ENCODE data around the gene CCDC15.
"Not testable (repeated sequence)": the region's sequence is repeated elsewhere in the genome, so short reads cannot be mapped to it uniquely, and the experiment has no call there.

CCDC15 gene

DNA sequence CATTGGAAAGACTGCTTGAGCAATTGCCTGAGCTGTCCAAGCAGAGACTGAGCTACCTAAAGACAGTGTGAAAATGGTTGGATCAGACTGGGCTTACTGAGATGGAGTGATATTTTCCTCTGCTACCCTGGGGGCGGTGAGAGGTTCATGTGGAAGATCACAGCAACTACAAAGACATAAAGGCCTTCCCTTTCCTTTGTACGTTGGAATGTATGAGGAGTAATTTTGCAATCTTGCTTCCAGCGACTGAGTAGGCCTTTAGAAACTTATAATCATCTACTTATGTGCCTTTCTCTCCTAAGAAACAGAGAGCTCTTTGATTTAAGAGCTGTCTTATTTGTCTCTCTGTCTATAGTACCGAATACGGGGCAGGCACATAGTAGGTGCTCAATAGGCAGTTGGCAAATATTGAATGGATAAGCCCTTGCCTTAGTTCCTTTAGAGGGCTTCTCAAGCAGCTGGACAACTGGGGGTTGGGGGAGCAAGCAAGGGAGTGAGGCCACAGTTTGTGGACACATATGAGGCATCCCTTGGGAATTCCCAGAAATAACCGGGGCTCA lies 15.7 kb upstream of the CCDC15 start:
- intact Hi-C loops (cut with DNase I) = no loop called here

GRCh38 chr11:124938970-124939369 lies 15.0 kb upstream of the CCDC15 start:
- intact Hi-C loops (cut with DNase I) = no loop called here
- no peak for DNase-seq

More for the DNA sequence above, 15.7 kb upstream of the CCDC15 start:
- no peak for DNase-seq

DNA sequence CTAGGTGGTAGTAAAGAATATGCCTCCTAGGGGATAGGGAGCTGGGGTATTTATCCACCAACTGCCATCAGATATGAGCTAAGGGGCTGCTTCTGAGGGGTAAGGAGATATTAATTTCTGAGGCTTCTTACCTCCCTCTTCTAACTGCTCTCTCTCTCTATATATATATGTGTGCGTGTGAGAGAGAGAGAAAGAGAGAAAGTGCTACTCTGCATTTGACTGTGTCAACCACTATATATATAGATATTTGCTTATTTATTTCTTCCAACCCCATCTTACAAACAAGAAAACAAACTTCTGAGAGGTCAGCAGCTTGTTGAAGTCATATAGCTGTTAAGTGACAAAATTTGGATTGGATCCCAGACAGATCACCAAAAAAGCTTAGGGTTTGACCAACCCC lies 12.3 kb upstream of the CCDC15 start:
- intact Hi-C loops (cut with DNase I) = no loop called here
- DNase-seq = no peak

GRCh38 chr11:124942466-124943253 lies 11.3 kb upstream of the CCDC15 start:
- intact Hi-C loops (cut with DNase I) = no loop called here
- DNase-seq = peak in 41 of 42 donors; percentile 30 to 91 (median 75)

GRCh38 chr11:124943254-124943616 lies 10.8 kb upstream of the CCDC15 start:
- peak; percentile 54 to 92 (median 82) for DNase-seq
- intact Hi-C loops (cut with DNase I) = no loop called here

DNA sequence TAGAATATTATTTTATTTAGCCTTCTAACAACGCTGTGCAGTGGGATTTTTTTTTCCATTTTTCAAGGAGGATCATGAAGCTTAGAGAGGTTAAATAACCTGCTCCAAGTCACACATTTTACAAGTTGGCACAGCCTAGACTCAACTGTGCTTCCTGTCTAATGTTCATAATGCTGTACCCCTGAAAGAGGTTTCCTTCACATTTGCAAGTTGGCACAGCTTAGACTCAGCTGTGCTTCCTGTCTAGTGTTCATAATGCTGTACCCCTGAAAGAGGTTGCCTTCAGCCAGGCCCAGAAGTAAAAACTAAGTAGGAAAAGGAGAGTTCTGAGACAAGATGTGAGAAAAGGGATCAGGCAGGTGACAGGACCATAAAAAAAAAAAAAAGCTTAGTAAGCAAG lies 10.3 kb upstream of the CCDC15 start:
- DNase-seq = no peak
- intact Hi-C loops (cut with DNase I) = no loop called here

DNA sequence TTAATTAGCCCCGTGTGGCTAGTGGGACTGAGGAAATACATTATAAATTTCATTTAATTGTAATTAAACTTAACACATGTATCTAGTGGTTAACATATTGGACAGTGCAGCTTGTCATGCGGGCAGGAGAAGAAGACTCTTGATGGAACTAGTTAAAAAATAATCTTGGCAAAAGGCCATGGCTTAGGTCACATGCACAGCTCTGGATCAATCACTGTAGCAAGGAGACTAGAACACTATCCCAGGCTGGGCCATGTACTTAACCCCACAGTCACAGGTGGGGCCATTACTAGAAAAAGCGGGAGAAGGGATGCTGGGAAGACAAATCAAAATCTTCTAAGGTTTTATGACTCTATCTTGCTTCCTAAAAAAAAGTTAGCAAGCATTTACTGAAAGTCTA lies 9.4 kb upstream of the CCDC15 start:
- intact Hi-C loops (cut with DNase I) = no loop called here
- DNase-seq = no peak

DNA sequence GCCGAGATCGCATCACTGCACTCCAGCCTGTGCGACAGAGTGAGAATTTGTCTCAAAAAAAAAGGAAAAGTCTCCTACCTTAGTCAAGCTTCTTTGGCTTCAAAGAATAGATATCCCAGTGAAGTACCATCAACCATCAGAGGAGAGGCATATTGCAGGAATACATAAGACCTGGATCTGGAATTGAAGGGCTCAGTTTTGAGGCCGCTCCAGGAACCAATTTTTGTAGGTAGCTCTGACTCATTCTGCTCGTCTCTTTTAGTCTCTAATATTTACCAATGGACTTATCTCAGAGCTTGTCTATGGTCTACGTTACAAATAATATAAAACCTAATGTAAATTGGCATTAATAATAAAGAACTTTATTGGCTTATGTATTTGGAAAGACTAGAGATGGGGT lies 8.2 kb upstream of the CCDC15 start:
- intact Hi-C loops (cut with DNase I) = no loop called here
- no peak for DNase-seq

DNA sequence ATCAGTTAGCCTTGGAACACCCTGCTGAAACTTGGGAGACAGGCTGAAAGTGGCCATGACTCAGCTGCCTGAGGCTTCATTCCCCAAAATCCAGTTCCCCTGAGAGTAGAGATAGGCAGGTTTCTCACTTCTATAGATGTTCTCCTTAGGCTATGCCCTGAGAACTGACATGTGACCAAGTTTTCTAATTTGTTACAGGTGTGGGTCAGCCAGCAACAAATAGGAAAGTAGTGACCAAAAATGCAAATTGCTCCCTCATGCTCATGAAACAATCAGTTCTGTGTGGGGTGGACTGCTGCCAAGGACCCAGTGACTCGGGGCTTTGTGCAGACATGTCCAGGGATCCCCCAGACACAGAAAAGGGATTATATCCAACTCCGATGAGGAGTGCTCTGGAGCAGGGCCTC lies 7.3 kb upstream of the CCDC15 start:
- peak; percentile 55 to 95 (median 86) for DNase-seq
- intact Hi-C loops (cut with DNase I) = no loop called here

- intact Hi-C loops (cut with DNase I) = loop anchor here (5.0 to 10.0 kb wide), 2 partner anchors 162 to 194 kb away; partner anchors contain the start of gene TMEM218
- DNase-seq = no peak
Observed at GRCh38 chr11:124950601-124951330, 3.2 kb upstream of the CCDC15 start.

- intact Hi-C loops (cut with DNase I) = loop anchor here (5.0 to 10.0 kb wide), 2 partner anchors 161 to 193 kb away; partner anchors contain the start of gene TMEM218
- no peak for DNase-seq
Observed at GRCh38 chr11:124951341-124951740, 2.7 kb upstream of the CCDC15 start.

- intact Hi-C loops (cut with DNase I) = loop anchor here (5.0 to 10.0 kb wide), 2 partner anchors 158 to 190 kb away; partner anchors contain the start of gene TMEM218
- no peak for DNase-seq
Observed at GRCh38 chr11:124954590-124954955, 571 bp downstream of the CCDC15 start.

GRCh38 chr11:124955035-124955434 lies 1.0 kb downstream of the CCDC15 start:
- DNase-seq = no peak
- intact Hi-C loops (cut with DNase I) = loop anchor here (10.0 kb wide), 1 partner anchor 190 kb away; no protein-coding TSS in a partner anchor

DNA sequence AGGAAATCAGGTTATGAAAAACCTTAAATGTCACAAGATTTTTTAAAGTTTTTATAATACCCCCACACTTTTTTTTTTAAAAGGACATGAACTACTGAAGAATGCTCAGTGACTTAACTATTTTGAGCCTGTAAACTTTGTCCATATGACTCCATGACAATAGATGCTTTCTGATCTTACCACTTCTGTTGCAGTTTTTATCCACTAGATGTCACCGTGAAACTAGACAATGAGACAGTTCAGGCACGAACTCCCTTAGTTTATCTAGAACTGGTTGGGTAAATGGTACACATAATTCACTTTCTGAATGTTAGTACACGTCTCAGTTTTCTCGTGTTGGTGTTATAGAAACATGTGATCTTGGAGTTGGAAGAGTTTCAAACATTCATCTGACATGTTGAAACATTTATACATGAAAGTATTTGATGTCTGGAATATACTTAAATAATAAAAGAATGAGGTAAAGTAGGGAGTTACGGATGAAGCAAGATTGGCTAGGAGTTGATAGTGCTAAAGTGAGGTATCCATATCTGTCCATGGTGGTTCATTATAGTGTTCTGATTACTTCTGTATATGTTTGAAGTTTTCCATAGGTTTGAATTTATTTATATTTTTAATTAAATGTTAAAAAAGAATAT lies 8.1 kb downstream of the CCDC15 start:
- peak in 5 of 42 donors; percentile 25 to 76 (median 47) for DNase-seq
- intact Hi-C loops (cut with DNase I) = loop anchor here (5.0 to 10.0 kb wide), 2 partner anchors 385 to 443 kb away; no protein-coding TSS in a partner anchor

DNA sequence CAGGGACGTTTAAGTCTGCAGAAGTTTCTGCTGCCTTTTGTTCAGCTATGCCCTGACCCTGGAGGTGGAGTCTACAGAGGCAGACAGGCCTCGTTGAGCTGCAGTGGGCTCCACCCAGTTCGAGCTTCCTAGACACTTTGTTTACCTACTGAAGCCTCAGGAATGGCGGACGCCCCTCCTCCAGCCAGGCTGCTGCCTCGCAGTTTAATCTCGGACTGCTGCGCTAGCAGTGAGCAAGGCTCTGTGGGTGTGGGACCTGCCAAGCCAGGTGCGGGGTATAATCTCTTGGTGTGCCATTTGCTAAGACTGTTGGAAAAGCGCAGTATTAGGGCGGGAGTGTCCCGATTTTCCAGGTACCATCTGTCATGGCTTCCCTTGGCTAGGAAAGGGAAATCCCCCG lies 14.2 kb downstream of the CCDC15 start:
- intact Hi-C loops (cut with DNase I) = loop anchor here (10.0 kb wide), 1 partner anchor 437 kb away; no protein-coding TSS in a partner anchor
- DNase-seq = not testable (repeated sequence)

DNA sequence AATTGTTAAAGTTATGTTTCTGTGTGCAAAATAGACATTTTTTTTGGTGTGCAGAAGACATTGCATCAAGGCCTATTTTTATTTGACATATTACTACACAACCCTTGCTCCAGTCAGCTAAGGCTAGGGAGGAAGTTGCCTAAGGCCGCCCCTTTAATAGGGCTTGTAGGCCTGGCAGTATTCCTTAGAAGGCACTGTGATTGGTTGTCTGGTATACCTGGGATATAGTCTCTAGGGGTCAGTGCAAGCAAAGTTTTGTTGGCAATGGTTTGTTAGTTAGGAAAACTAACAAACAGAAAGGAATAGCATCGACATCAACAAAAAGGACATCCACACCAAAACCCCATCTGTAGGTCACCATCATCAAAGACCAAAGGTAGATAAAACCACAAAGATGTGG lies 16.9 kb downstream of the CCDC15 start:
- no peak for DNase-seq

DNA sequence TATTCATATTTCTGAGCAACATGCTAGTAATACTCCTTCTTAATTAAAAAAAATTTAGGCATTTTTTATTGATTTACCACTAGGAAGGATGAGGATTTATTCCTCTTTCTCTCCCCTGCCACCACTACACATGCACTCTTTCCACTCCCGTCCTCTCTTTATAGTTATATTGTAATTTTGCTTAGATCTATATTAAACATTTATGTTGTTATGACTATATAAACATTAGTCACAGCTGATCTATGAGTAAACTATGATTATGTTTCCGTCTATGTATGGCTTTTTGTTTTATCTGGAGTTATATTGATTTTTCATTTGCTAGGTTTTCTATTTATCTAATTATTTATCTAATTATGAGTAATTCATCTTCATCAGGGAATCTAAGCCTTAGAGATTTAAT lies 17.8 kb downstream of the CCDC15 start:
- intact Hi-C loops (cut with DNase I) = no loop called here

More for the DNA sequence above, 16.9 kb downstream of the CCDC15 start:
- intact Hi-C loops (cut with DNase I) = no loop called here

GRCh38 chr11:124976531-124976930 lies 22.5 kb downstream of the CCDC15 start:
- no peak for DNase-seq
- intact Hi-C loops (cut with DNase I) = no loop called here

More for the DNA sequence above, 17.8 kb downstream of the CCDC15 start:
- DNase-seq = no peak

DNA sequence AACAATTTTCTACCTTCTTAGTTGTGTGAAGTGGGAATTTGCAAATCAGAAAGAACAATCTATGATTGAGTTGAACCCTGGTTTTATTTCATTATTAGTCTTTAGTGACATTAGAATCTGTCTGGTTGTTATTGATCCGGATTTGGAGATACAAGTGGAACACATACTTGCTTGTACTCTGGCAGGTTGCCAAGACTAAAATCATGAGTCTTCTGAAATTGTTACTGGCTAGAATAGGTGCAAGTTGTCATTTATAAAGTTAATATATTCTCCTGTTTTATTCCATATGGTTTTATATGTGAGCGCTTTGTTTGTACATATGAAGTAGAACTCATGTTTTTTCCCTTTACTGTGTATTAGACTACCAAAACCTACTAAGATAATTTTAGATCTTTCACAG lies 23.0 kb downstream of the CCDC15 start:
- DNase-seq = no peak
- intact Hi-C loops (cut with DNase I) = no loop called here
